NCI-H446 treated with DMSO at 0.1 percent for 48 hours (cell line): ENCODE data around the gene PCDHGC4.

Experiments used
- DNase-seq: peaks from one replicate; lab custom pipeline; 2025; lab: John Stamatoyannopoulos, UW

PCDHGC4 gene

DNA sequence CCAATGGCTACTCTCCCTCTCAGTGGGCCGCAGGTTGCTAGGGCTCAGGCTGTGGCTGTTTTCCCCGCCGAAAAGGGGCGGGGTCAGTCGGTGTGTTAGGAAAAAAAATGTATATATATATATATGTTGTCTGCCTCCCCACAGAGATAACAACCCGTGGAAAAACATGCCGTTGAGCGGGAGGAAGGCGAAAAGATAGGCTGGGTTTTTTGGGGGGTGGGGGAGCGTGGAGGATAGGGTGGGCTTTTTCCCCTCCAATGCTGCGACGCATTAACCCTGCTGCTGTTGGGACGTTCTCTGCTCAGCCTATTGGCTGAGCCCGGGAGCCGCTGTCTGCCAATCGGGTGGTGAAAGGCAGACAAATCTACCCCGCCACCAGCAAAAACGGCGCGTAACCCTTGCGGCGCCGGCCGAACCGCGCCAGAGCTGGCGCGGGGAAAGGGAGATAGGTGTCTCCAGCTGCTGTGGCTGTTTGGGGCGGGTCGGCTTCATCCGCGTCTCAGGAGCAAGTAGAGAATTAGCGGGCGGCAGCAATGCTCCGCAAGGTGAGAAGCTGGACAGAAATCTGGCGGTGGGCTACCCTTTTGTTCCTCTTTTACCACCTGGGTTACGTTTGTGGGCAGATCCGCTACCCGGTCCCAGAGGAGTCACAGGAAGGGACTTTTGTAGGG is at the start of gene PCDHGC4:
TSS of gene PCDHGC4 (plus strand) at position 390 of the 671 bp plus-strand sequence. CDS start at position 534, 144 bp downstream.
- no peak for DNase-seq

DNA sequence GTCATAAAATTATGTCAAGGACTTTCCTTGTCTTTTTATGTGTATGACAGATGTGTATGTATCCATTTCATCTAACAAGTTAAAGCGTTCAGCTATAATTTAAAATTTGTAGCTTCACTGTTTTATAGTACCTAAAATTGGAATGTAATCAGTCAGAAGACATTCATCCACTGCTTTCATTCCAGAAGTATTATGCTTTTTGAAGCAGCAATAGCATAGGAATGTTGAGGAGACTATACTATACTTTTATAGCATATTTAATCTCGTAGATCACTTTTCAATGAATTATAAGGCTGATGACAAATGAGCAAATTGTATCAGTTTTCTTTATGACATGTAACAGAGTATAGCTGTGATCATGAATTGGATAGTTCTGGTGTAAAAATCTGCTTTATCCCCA is 47.6 kb upstream of the PCDHGC4 start:
- DNase-seq: no peak

DNA sequence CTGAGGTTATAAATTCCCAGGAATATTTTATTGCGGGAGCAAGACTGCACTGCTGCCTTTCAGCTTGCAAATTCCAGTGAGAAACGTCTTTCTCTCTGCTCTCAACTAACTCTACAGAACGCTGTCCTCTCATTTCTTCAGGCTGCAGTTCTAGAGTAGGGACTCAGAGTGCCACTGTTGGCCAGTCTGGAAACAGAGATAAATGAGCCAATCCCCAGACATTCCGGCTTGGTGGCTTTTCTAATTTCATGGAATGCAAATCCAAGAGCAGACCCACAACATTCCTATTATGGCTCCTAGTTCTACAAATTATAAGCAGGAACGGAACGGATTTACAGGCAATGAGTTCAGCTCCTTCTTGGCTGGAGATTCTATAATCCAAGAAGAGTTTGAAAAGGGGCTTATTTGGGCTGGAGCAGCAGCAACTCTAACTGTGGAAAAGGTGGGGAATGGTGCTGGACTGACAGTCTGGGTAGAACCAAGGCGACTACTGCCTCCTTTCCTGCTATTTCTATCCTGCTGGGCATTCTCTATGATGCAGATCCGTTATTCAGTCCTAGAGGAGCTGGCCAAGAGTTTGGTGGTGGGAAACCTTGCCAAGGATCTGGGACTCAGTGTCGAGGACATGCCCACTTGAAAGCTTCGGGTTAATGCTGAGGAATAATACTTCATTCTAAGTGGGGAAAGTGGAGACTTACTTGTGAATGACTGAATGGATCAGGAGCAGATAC is 45.3 kb upstream of the PCDHGC4 start:
- no peak for DNase-seq

- no peak for DNase-seq
Observed at GRCh38 chr5:141440341-141440740, 44.5 kb upstream of the PCDHGC4 start.

- DNase-seq: no peak
Observed at GRCh38 chr5:141441571-141442170, 43.2 kb upstream of the PCDHGC4 start.

DNA sequence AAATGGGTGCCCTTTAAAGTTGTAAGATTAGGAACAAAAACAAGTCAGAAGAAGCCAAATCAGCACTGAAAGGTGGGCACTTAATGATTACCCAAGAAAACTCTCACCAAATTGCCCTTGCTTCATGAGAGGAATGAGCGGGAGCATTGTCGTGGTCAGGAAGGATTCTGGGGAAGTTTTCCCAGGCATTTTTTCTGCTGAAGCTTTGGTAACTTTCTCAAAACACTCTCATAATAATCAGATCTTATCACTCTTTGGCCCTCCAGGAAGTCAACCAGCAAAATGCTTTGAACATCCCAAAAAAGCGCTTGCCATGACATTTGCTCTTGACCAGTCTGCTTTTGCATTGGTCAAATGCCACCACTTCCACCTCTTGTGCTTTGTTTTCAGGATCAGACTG is 19.5 kb upstream of the PCDHGC4 start:
- no peak for DNase-seq

- DNase-seq: peak; percentile 79
Observed at GRCh38 chr5:141475625-141476131, 9.2 kb upstream of the PCDHGC4 start, which contains the start of gene PCDHGC3. Gene PCDHGC3, plus strand, starts transcription at chr5:141475966. Its CDS starts 151 bp downstream, at chr5:141476117.

GRCh38 chr5:141476132-141476911 is 8.5 kb upstream of the PCDHGC4 start:
- no peak for DNase-seq

GRCh38 chr5:141477044-141477575 is 7.7 kb upstream of the PCDHGC4 start:
- no peak for DNase-seq

- DNase-seq: no peak
Observed at GRCh38 chr5:141477815-141478214, 7.0 kb upstream of the PCDHGC4 start.

- no peak for DNase-seq
Observed at GRCh38 chr5:141478321-141478945, 6.4 kb upstream of the PCDHGC4 start.

- DNase-seq: no peak
Observed at GRCh38 chr5:141479776-141480175, 5.1 kb upstream of the PCDHGC4 start.

GRCh38 chr5:141483902-141484301 is 928 bp upstream of the PCDHGC4 start:
- no peak for DNase-seq

- DNase-seq: no peak
Observed at GRCh38 chr5:141484310-141484640, 555 bp upstream of the PCDHGC4 start.

DNA sequence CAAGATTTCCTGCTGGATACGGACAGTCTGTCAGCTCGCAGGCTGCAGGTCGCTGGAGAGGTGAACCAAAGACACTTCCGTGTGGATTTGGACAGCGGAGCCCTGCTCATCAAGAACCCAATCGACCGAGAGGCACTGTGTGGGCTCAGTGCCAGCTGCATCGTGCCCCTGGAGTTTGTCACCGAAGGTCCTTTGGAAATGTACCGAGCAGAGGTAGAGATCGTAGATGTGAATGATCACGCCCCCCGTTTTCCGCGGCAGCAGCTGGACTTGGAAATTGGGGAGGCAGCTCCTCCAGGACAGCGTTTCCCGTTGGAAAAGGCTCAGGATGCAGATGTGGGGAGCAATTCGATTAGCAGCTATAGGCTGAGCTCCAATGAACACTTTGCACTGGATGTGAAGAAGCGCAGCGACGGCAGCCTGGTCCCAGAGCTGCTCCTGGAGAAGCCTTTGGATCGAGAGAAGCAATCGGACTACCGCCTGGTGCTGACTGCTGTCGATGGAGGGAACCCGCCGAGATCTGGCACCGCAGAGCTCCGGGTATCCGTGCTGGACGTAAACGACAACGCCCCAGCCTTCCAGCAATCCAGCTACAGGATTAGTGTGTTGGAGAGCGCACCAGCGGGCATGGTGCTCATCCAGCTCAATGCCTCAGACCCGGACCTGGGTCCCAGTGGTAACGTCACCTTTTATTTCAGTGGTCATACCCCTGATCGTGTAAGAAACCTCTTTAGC is 658 bp downstream of the PCDHGC4 start:
- no peak for DNase-seq

GRCh38 chr5:141486091-141486490 is 1.3 kb downstream of the PCDHGC4 start:
- no peak for DNase-seq

DNA sequence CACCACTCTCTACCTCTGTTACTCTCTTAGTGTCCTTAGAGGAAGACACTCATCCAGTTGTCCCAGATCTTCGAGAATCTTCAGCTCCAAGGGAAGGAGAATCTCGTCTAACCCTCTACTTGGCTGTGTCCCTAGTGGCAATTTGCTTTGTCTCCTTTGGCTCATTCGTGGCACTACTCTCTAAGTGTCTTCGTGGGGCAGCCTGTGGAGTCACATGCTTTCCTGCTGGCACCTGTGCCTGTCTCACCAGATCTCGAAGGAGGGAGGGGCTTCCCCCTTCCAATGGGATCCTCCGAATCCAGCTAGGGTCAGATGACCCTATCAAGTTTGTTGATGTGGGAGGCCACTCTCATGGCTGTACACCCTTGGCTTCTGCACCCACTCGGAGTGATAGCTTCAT is 2.3 kb downstream of the PCDHGC4 start:
- no peak for DNase-seq

DNA sequence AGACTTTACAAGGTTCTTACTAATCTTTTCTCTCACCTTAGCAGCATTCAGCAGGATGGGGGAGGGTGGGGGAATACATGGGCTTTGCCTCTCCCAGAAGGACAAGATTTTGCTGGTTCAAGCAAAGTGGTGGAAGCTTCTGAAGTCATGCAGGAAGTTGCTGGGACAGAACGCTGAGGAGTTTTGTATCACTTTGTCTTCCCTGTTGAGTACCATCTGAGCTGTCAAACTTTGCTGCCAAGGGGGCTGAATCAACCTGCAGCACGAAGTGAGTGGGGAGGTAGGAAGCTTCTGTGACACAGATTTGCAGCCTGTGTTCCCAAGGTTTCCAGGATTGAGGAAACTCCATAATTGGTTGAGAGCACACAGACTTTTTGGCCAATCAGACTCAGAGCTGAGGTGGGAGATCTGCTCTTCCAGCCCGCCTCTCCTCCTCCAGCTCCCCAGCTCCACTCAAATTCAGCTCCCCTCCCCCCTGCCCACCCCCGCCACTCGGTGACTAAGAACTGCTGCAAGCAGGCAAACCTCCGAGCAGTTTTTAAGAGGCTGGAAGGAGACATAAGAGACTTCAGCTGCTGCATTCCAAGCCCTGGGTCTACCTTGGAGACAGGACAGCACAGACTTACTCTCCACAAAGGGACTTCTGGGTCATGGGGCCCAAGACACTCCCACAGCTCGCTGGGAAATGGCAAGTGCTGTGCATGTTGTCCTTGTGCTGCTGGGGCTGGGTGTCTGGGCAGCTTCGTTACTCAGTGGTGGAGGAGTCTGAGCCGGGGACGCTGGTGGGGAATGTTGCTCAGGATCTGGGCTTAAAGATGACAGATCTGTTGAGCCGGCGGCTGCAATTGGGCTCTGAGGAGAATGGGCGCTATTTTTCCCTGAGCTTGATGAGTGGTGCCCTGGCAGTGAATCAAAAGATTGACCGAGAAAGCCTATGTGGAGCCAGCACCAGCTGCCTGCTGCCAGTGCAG is 4.0 kb downstream of the PCDHGC4 start, which contains the start of gene PCDHGC5:
TSS of gene PCDHGC5 (plus strand) at position 491 of the 971 bp plus-strand sequence. CDS start at position 651, 160 bp downstream.
- DNase-seq: peak; percentile 5

- DNase-seq: no peak
Observed at GRCh38 chr5:141489841-141490240, 5.0 kb downstream of the PCDHGC4 start.
